K562 (cell line): ENCODE results near the gene HSPB2. TPM values are rescaled to one million over a fixed set of nuclear protein-coding genes. Genes with fewer than 3 reads are reported as not detected.

Experiments used
- ASH1L ChIP-seq: fragments of 450-650 bp; IDR thresholded peaks from 2 replicates; pipeline ENCODE4 v1.6.1; 2018; ENCODE audit warnings: borderline replicate concordance, mild to moderate bottlenecking, low read depth; ENCODE audit not compliant: partially characterized antibody
- DNMT1 ChIP-seq: fragments of 450-650 bp; IDR thresholded peaks from 2 replicates; pipeline ENCODE4 v1.6.1; 2016; ENCODE audit warnings: antibody characterized with exemption, mild to moderate bottlenecking
- E2F5 ChIP-seq: sonication (generic); formaldehyde crosslinking; IDR thresholded peaks from 2 replicates; pipeline ENCODE4 v1.8.0; 2022; ENCODE audit warnings: mild to moderate bottlenecking, missing genetic modification reagents
- EZH2 ChIP-seq: IDR thresholded peaks from 2 replicates; pipeline ENCODE4 v1.6.1; 2012; ENCODE audit warnings: low read depth, mild to moderate bottlenecking, inconsistent platforms, low read length, borderline replicate concordance
- FOXJ3 ChIP-seq: sonication (generic); formaldehyde crosslinking; IDR thresholded peaks from 2 replicates; pipeline ENCODE4 v1.4.0; 2020; ENCODE audit warnings: mild to moderate bottlenecking, missing genetic modification reagents
- HNRNPUL1 ChIP-seq: fragments of 200-400 bp; formaldehyde crosslinking; IDR thresholded peaks from 2 replicates; pipeline ENCODE4 v1.6.1; 2017; ENCODE audit warnings: low read length
- JUN ChIP-seq, 2 experiments: sonication (generic) in 1 of 2; formaldehyde crosslinking in 1 of 2; IDR thresholded peaks; 2 replicates each; pipeline versions ENCODE4 v1.6.1 to v1.8.0; 2012 to 2022; ENCODE audit warnings: borderline replicate concordance in 2 of 2, mild to moderate bottlenecking in 2 of 2, improper control_type of control experiment in 1 of 2, low read depth in 1 of 2, low read length in 1 of 2, missing genetic modification reagents in 1 of 2
- LARP7 ChIP-seq: fragments of 450-650 bp; IDR thresholded peaks from 2 replicates; pipeline ENCODE4 v1.6.1; 2016
- MEF2D ChIP-seq: conservative IDR thresholded peaks from 2 replicates; pipeline ENCODE4 v1.6.1; 2016; ENCODE audit warnings: low read depth, missing genetic modification characterization, missing compliant biosample characterization
- MIER1 ChIP-seq: fragments of 450-650 bp; IDR thresholded peaks from 2 replicates; pipeline ENCODE4 v1.6.1; 2016; ENCODE audit warnings: antibody characterized with exemption, mild to moderate bottlenecking, low read depth
- NR2F6 ChIP-seq: fragments of 450-650 bp; formaldehyde crosslinking; IDR thresholded peaks from 2 replicates; pipeline ENCODE4 v1.4.0; 2020; ENCODE audit warnings: mild to moderate bottlenecking
- NUFIP1 ChIP-seq: fragments of 450-650 bp; IDR thresholded peaks from 2 replicates; pipeline ENCODE4 v1.6.1; 2018; ENCODE audit not compliant: partially characterized antibody
- PML ChIP-seq: IDR thresholded peaks from 2 replicates; pipeline ENCODE4 v1.6.1; 2012; ENCODE audit warnings: low read length, inconsistent platforms
- POLR2A ChIP-seq: fragments of 450-650 bp; conservative IDR thresholded peaks from 2 replicates; pipeline ENCODE4 v1.6.1; 2016
- SMARCB1 ChIP-seq: IDR thresholded peaks from 2 replicates; pipeline ENCODE4 v1.6.1; 2011; ENCODE audit warnings: improper control_type of control experiment, low read depth; ENCODE audit not compliant: insufficient read length
- SRSF3 ChIP-seq: fragments of 200-400 bp; formaldehyde crosslinking; IDR thresholded peaks from 2 replicates; pipeline ENCODE4 v1.6.1; 2016; ENCODE audit warnings: mild to moderate bottlenecking, low read length, moderate library complexity; ENCODE audit not compliant: insufficient read depth
- TGIF2 ChIP-seq: sonication (generic); formaldehyde crosslinking; IDR thresholded peaks from 2 replicates; pipeline ENCODE4 v1.8.1; 2022; ENCODE audit warnings: mild to moderate bottlenecking, missing genetic modification reagents, moderate library complexity
- ZBTB26 ChIP-seq: fragments of 450-650 bp; formaldehyde crosslinking; IDR thresholded peaks from 2 replicates; pipeline ENCODE4 v1.4.0; 2022; ENCODE audit warnings: missing genetic modification characterization
- ZBTB7A ChIP-seq: IDR thresholded peaks from 2 replicates; pipeline ENCODE4 v1.6.1; 2011; ENCODE audit warnings: low read depth, mild to moderate bottlenecking, low read length, moderate library complexity, borderline replicate concordance; ENCODE audit not compliant: control insufficient read depth
- ZNF165 ChIP-seq: fragments of 250-450 bp; sonication (Bioruptor Pico); IDR thresholded peaks from 2 replicates; pipeline ENCODE4 v1.4.0; 2020; ENCODE audit warnings: borderline replicate concordance
- ZNF609 ChIP-seq: sonication (generic); formaldehyde crosslinking; IDR thresholded peaks from 2 replicates; pipeline ENCODE4 v1.8.1; 2023; ENCODE audit warnings: missing genetic modification reagents, mild to moderate bottlenecking, borderline replicate concordance
- ZNF644 ChIP-seq: fragments of 200-800 bp; sonication (Bioruptor generic); IDR thresholded peaks from 2 replicates; pipeline ENCODE4 v1.6.1; 2016; ENCODE audit warnings: low read depth, missing genetic modification characterization, missing compliant biosample characterization
- polyA plus RNA-seq, 8 experiments: library from polyadenylated mRNA; depleted of rRNA in 4 of 8; stranded (reverse) in 5 of 8; unstranded in 3 of 8; fragments of >200 nt; fragmentation: Nextera tagmentation in 2 of 8; fragmentation: Illumina TruSeq in 1 of 8; extraction: Ambion mirVana in 2 of 8; extraction: Trizol in 1 of 8; gene quantifications; 2 replicates each; pipeline versions ENCODE4 v1.2.1 to v1.2.3, GENCODE V29; 2011 to 2014; ENCODE audit warnings: inconsistent platforms in 1 of 8, missing spikeins in 1 of 8
- total RNA-seq, 7 experiments: library from RNA; depleted of rRNA in 6 of 7; stranded (reverse); fragments of >200 nt in 6 of 7; fragmentation: Illumina TruSeq in 2 of 7; extraction: Trizol in 2 of 7; gene quantifications; 2 replicates each; pipeline versions ENCODE4 v1.2.1 to v1.2.3, GENCODE V29; 2011 to 2021; ENCODE audit warnings: low replicate concordance in 1 of 7

The HSPB2 gene
- total and polyA plus RNA-seq, 9 of the 15 experiments (the other 6 are each of a cell fraction or from before 2014, with no cell fraction given), result 0.06 to 0.35 (median 0.11) TPM; not detected in 5

GRCh38 chr11:111910676-111911562 is 1.6 kb upstream of the HSPB2 start (continued):
- TF ChIP-seq ZNF609 (CRISPR knock-in tag), result 0 out of 2 replicates have a peak, but pooled peaks have one; percentile 47
- no peak for TF ChIP-seq JUN (IDR thresholded peaks at IDR 0.05; ENCODE audit: borderline replicate concordance, low read depth, low read length)
- no peak for TF ChIP-seq JUN (CRISPR knock-in tag; IDR thresholded peaks at IDR 0.05; ENCODE audit: borderline replicate concordance)
- no peak for TF ChIP-seq EZH2
- no peak for TF ChIP-seq MEF2D (tag)
- TF ChIP-seq LARP7, result no peak
- no peak for TF ChIP-seq MIER1
- no peak for TF ChIP-seq ZNF644
- no peak for TF ChIP-seq HNRNPUL1
- TF ChIP-seq FOXJ3, result no peak
- TF ChIP-seq SMARCB1, result no peak
- no peak for TF ChIP-seq SRSF3
- no peak for TF ChIP-seq POLR2A
- TF ChIP-seq NR2F6, result no peak
- no peak for TF ChIP-seq TGIF2 (CRISPR knock-in tag)
- TF ChIP-seq ZBTB26 (CRISPR knock-in tag), result no peak
- TF ChIP-seq ASH1L, result no peak
- no peak for TF ChIP-seq NUFIP1
- no peak for TF ChIP-seq E2F5 (CRISPR knock-in tag)
- no peak for TF ChIP-seq ZBTB7A
- no peak for TF ChIP-seq DNMT1
- TF ChIP-seq ZNF165 (CRISPR knock-in tag), result no peak
- peak; percentile 74 for TF ChIP-seq PML
